Heart right ventricle (tissue), 16 donors: Measurements from ENCODE around the gene UBE2F. TPM values are rescaled to one million over a fixed set of nuclear protein-coding genes. Genes with fewer than 3 reads are reported as not detected.
"Not testable (repeated sequence)": the region's sequence is repeated elsewhere in the genome, so short reads cannot be mapped to it uniquely, and the experiment has no call there.

Experiments used
- ATAC-seq, 8 donors: fragments of 200-7000 bp; cut with Tn5 transposase; one replicate each; pipeline ENCODE4 v1.9.1; 2020; ENCODE audit warnings: mild to moderate bottlenecking in 8 of 8, moderate library complexity in 8 of 8, moderate number of reproducible peaks in 1 of 8
- DNase-seq, 2 donors: peaks; one replicate each; pipeline ENCODE4 v3.0.0-alpha.2; 2020
- H3K27ac ChIP-seq, 10 donors: fragments of 200-600 bp; sonication (generic) in 2 of 10; one replicate each; pipeline versions ENCODE4 v1.5.0 to v1.8.0; 2020 to 2022; ENCODE audit warnings: mild to moderate bottlenecking in 3 of 10
- H3K27me3 ChIP-seq, 7 donors: fragments of 200-600 bp; one replicate each; pipeline ENCODE4 v1.8.0; 2021 to 2022; ENCODE audit warnings: mild to moderate bottlenecking in 2 of 7
- H3K36me3 ChIP-seq, 9 donors: fragments of 200-600 bp; sonication (generic) in 1 of 9; one replicate each; pipeline versions ENCODE4 v1.5.0 to v1.8.0; 2020 to 2022; ENCODE audit warnings: mild to moderate bottlenecking in 2 of 9
- H3K4me1 ChIP-seq, 9 donors: fragments of 200-600 bp; sonication (generic) in 1 of 9; one replicate each; pipeline versions ENCODE4 v1.5.0 to v1.8.0; 2020 to 2022; ENCODE audit warnings: mild to moderate bottlenecking in 4 of 9
- H3K4me3 ChIP-seq, 10 donors: fragments of 200-600 bp; sonication (generic) in 2 of 10; one replicate each; pipeline versions ENCODE4 v1.5.0 to v1.8.0; 2020 to 2022; ENCODE audit warnings: mild to moderate bottlenecking in 7 of 10, moderate library complexity in 2 of 10
- H3K9me3 ChIP-seq, 11 donors: fragments of 200-600 bp in 10 of 11; sonication (generic) in 2 of 11; one replicate each; pipeline versions ENCODE4 v1.5.0 to v1.8.0; 2013 to 2022; ENCODE audit warnings: mild to moderate bottlenecking in 2 of 11, control low read depth in 1 of 11, moderate library complexity in 1 of 11
- CTCF ChIP-seq, 9 donors: fragments of 200-600 bp; sonication (generic) in 2 of 9; IDR thresholded peaks; one replicate each; pipeline versions ENCODE4 v1.5.0 to v1.8.0; 2021 to 2022; ENCODE audit warnings: antibody characterized with exemption in 9 of 9, mild to moderate bottlenecking in 5 of 9, moderate library complexity in 1 of 9
- WGBS, 2 donors: extraction: QIAGEN DNeasy Blood & Tissue Kit; methylation state at CpG; one replicate each; pipeline ENCODE4 v1.1.7; 2013; ENCODE audit warnings: inconsistent platforms in 1 of 2; 5-methylcytosine and 5-hydroxymethylcytosine counted together
- intact Hi-C, 10 donors: fragments of 100-400 bp; cut with DNase I; formaldehyde crosslinking; loops; one replicate each; pipeline versions ENCODE4 v1.11.1 to v1.14.2; 2022
- polyA plus RNA-seq, 2 donors: library from polyadenylated mRNA; stranded (reverse); fragments of 200-250 nt; gene quantifications; one replicate each; pipeline ENCODE4 v1.2.3, GENCODE V29; 2013
- total RNA-seq, 10 donors: library from RNA; stranded (reverse); fragmentation: NEBNext Ultra II Directional in 3 of 10; extraction: Animal tissue kit (Norgen Biotek cat#: 25700) in 3 of 10; gene quantifications; one replicate each; pipeline versions ENCODE4 v1.2.1 to v1.2.4, GENCODE V29; 2021 to 2023
- donor health status: Arrhythmogenic right ventricular cardiomyopathy.
- donor health status: ischemic (EF 13 %, LVEDD 7.1; RV severe dilation, severe dysfunction).
- donor health status: healthy with polysubstance abuse.
- donor health status: DM: no; HTN: yes; CAD: no.
- donor health status: DM: no; HTN: no; CAD: no.
- donor health status: ischemic (EF 25% LVEDD 6.9; RV normal size, moderate dysfunction).
- donor health status: ischemic (EF 25% LVEDD 5.7; RV mildly dilated, moderate dysfunction).
- donor health status: healthy.
- donor health status: DM: yes; HTN: yes; CAD: no.
- donor health status: Ischemic cardiomyopathy.
- donor health status: ischemic (EF 35%, LVEDD 5.7; RV mildly dilated, moderate dysfunction).
- donor health status: nonischemic (EF 11% LVEDD 7.7; RV severe dilation, severe dysfunction).
- donor health status: DM: yes; HTN: yes; CAD: no.
- donor health status: PGD.
- donor health status: ischemic (EF 29% LVEDD 5.4; RV normal size, mild dysfunction).
- donor health status: nonischemic (EF 23%, LVEDD 6.1; RV moderate dilation, normal function).

UBE2F gene
- total and polyA plus RNA-seq, 12 donors, result 43.5 to 82.2 (median 63.7) TPM

GRCh38 chr2:238063414-238064189 is 96.8 kb downstream of the UBE2F start:
- intact Hi-C loops, result loop anchor here in 4 of 10 donors (5.0 to 10.0 kb wide), 4 partner anchors 79 to 209 kb away; partner anchors contain the start of genes UBE2F (in 3 of the 4) and RAMP1 (in 1 of the 4)
- H3K4me1 ChIP-seq, result peaks cover 2 to 25% (median 17%) of the 10 kb centered on the region in 9 donors
- H3K27ac ChIP-seq, result no peak overlapping the region
- TF ChIP-seq CTCF (IDR thresholded peaks at IDR 0.05), result no peak
- H3K4me3 ChIP-seq, result no peak overlapping the region
- WGBS, 2 donors, result 92 to 94% methylated on average over 8 of the region's 8 CpGs
- peaks cover 0 to 42% (median 5%) of the 10 kb centered on the region in 9 donors for H3K36me3 ChIP-seq
- no peaks in the 10 kb centered on the region for H3K27me3 ChIP-seq
- DNase-seq (no peak), ATAC-seq (no peak)
- no peaks in the 10 kb centered on the region for H3K9me3 ChIP-seq

GRCh38 chr2:238064376-238064775 is 97.6 kb downstream of the UBE2F start:
- H3K4me3 ChIP-seq, result no peak overlapping the region
- intact Hi-C loops, result loop anchor here in 4 of 10 donors (5.0 to 10.0 kb wide), 4 partner anchors 78 to 210 kb away; partner anchors contain the start of genes UBE2F (in 3 of the 4) and RAMP1 (in 1 of the 4)
- peaks cover 0 to 49% (median 11%) of the 10 kb centered on the region in 9 donors for H3K36me3 ChIP-seq
- DNase-seq, result no peak
- WGBS, 2 donors, result 90% methylated on average over 7 of the region's 7 CpGs
- peaks cover 2 to 23% (median 15%) of the 10 kb centered on the region in 9 donors for H3K4me1 ChIP-seq
- ATAC-seq, result no peak
- TF ChIP-seq CTCF (IDR thresholded peaks at IDR 0.05), result no peak
- H3K27ac ChIP-seq, result no peak overlapping the region
- H3K27me3 ChIP-seq, result no peaks in the 10 kb centered on the region
- no peaks in the 10 kb centered on the region for H3K9me3 ChIP-seq

- intact Hi-C loops, result loop anchor here in 2 of 10 donors (10.0 kb wide), 2 partner anchors 190 to 210 kb away; partner anchors contain the start of gene RAMP1 (in 1 of the 2)
- no peak for DNase-seq
- 86 to 90% methylated on average over 18 of the region's 18 CpGs for WGBS, 2 donors
- Histone ChIP-seq H3K27ac (no peak overlapping the region), H3K27me3 (no peaks in the 10 kb centered on the region), H3K4me1 (peaks cover 2 to 15% (median 9%) of the 10 kb centered on the region in 9 donors), H3K36me3 (peaks cover 0 to 58% (median 18%) of the 10 kb centered on the region in 9 donors), H3K4me3 (no peak overlapping the region), H3K9me3 (no peaks in the 10 kb centered on the region)
- ATAC-seq, result no peak
- TF ChIP-seq CTCF (IDR thresholded peaks at IDR 0.05), result no peak
Measured at GRCh38 chr2:238065071-238065846, 98.4 kb downstream of the UBE2F start.

GRCh38 chr2:238066218-238066617 is 99.4 kb downstream of the UBE2F start:
- Histone ChIP-seq H3K4me1 (peaks cover 2 to 15% (median 8%) of the 10 kb centered on the region in 9 donors), H3K27ac (no peak overlapping the region), H3K27me3 (no peaks in the 10 kb centered on the region), H3K4me3 (no peak overlapping the region), H3K36me3 (peaks cover 0 to 68% (median 18%) of the 10 kb centered on the region in 9 donors), H3K9me3 (no peaks in the 10 kb centered on the region)
- 87 to 91% methylated on average over 9 of the region's 9 CpGs for WGBS, 2 donors
- ATAC-seq (no peak), DNase-seq (no peak)
- intact Hi-C loops, result loop anchor here in 2 of 10 donors (10.0 kb wide), 2 partner anchors 189 to 211 kb away; partner anchors contain the start of gene RAMP1 (in 1 of the 2)
- TF ChIP-seq CTCF (IDR thresholded peaks at IDR 0.05), result no peak

- not testable (repeated sequence) for H3K27ac ChIP-seq, H3K4me1 ChIP-seq, DNase-seq, H3K27me3 ChIP-seq, ATAC-seq, H3K4me3 ChIP-seq, H3K9me3 ChIP-seq
- WGBS, 2 donors, result 95 to 96% methylated on average over 7 of the region's 7 CpGs
- intact Hi-C loops, result loop anchor here in 2 of 10 donors (10.0 kb wide), 2 partner anchors 188 to 212 kb away; partner anchors contain the start of gene RAMP1 (in 1 of the 2)
- H3K36me3 ChIP-seq, result peaks cover 0 to 73% (median 23%) of the 10 kb centered on the region in 9 donors
Measured at GRCh38 chr2:238066718-238067117, 99.9 kb downstream of the UBE2F start.
